ENCODE data around the gene CFAP47. TPM values are rescaled to one million over a fixed set of nuclear protein-coding genes. Genes with fewer than 3 reads are reported as not detected.
"Not testable (repeated sequence)": the region's sequence is repeated elsewhere in the genome, so short reads cannot be mapped to it uniquely, and the experiment has no call there.

The CFAP47 gene, protein sequence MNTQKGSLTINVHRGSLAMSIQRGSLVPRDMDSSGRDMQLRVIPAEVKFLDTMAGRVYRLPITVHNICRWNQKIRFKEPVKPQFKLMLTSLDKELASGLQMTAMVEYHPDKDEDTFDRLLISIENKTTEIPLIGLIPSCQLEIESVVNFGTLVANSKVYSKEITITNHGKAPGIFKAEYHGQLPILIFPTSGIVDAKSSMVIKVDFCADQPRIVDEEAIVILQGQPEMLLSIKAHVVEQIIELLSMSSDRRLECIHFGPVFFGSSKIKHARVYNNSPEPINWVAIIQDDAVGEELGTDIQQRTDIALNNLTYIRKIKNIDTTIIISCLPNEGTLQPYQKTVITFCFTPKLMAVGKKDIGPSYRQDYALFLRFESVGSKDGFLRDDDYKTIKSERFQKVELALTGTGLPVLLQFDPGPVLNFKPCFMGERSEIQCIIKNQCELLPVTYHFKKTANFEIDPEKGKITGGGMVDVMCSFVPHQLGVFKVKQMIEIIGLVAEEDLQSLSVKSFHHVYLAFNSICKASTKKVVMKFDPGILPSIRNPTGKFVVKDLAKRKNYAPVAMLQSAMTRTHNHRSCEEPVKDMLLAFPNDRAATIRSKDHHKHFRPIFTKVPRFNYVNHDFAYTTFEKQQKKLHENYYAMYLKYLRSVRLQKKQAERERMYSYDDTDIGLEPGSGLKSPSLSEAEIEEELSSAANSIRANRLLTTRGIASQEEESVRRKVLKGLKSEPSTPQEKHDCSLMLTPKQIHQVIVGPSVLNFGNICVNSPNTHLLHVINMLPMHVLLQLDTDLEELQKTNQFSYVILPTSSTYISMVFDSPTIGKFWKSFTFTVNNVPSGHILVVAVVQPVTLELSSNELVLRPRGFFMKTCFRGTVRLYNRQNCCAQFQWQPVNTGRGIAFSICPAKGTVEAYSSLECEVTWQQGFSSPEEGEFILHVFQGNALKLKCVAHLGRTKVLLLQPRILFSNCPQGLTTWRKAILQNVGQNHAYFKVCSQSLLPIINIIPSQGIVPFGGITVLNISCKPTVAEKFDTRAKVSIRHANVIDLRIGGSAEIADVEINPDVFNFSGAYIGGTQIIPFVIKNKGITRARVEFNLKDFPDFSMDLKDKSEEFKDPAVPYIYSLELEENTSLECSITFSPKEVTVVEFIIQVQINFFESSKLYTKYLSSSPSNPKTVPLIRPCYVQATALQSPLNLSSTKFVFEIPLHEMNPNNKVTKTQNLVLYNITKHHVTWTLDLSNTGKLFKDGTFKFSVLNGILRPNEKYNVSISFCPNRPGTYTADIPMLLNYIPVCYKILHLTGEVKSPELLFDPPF (N-terminal part only)
- under 0.01 TPM for total RNA-seq

DNA sequence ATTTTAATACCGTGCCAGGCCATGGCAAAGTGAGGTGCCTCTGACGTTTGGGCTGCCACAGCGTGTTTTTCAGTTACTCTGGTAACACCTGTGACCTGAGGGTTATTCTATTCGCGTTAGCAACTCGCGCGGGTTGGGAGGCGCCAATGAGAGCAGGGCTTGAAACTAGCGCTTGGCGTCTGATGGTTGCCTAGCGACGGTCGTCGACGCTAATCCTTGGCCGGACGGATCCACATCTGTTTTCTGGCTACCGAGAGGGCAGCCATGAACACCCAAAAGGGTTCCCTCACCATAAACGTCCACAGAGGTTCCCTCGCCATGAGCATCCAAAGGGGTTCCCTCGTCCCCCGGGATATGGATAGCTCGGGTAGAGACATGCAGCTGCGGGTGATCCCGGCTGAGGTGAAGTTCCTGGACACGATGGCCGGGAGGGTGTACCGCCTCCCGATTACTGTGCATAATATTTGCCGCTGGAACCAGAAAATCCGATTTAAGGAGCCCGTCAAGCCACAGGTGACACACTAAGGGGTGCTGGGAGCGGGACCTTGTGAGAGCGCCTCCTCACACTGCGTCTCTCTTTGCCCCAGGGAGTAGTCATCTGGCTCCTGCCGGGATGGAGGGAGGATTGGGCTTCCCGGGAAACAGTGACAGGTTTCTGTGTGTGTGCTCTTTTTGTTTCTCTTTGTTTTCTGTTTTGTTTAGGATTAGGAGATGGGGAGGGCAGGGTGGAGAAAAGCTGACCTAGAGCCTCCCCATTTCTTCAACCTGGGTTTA, at the start of gene CFAP47:
Gene CFAP47, plus strand, starts transcription at position 199 of the 774 bp plus-strand sequence. Its CDS starts 66 bp downstream, at position 265.
- no peak within 1 kb of the TSS for H3K9ac ChIP-seq (ENCODE audit: low read depth in 1 of 3, low read length in 3 of 3)
- H3K4me3 ChIP-seq (ENCODE audit: low read length in 3 of 3) = peak within 1 kb of the TSS in 1 of 3 donors; percentile 9
- no peaks in the 10 kb centered on the region for H3K27me3 ChIP-seq (ENCODE audit: control insufficient read depth in 3 of 3, insufficient read depth in 3 of 3, low read length in 3 of 3)
- no peak within 1 kb of the TSS for H3K27ac ChIP-seq (ENCODE audit: low read depth, low read length)
- no peaks in the 10 kb centered on the region for H3K36me3 ChIP-seq (ENCODE audit: control insufficient read depth in 3 of 3, insufficient read depth in 3 of 3, low read length in 3 of 3)
- H3K4me1 ChIP-seq (ENCODE audit: control insufficient read depth in 3 of 3, insufficient read depth in 3 of 3, low read length in 3 of 3) = no peaks in the 10 kb centered on the region
- no peaks in the 10 kb centered on the region for H3K9me3 ChIP-seq (ENCODE audit: control insufficient read depth in 3 of 3, low read length in 3 of 3)

DNA sequence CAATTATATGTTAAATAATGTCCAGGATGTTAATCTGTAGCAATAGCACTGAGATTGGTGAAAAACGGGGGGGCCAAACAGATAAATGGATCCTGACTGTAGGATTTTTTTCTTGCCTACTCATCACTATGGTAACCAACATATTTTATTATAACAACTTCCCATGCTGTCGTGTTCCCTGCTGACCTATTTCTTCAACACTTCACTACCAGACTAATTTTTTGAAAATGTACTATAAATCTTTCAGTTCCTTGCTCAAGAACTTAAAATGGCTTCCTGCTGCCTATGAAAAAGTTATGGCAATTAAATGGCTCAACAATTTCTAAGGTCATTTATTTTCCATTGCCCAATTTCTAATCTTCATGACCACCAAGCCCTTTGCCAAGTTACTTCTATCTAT, 38.9 kb upstream of the CFAP47 start:
- H3K4me3 ChIP-seq (ENCODE audit: low read length in 3 of 3) = no peak overlapping the region
- H3K27ac ChIP-seq (ENCODE audit: low read depth, low read length) = no peak overlapping the region
- no peaks in the 10 kb centered on the region for H3K27me3 ChIP-seq (ENCODE audit: control insufficient read depth in 3 of 3, insufficient read depth in 3 of 3, low read length in 3 of 3)
- no peaks in the 10 kb centered on the region for H3K9me3 ChIP-seq (ENCODE audit: control insufficient read depth in 3 of 3, low read length in 3 of 3)
- H3K4me1 ChIP-seq (ENCODE audit: control insufficient read depth in 3 of 3, insufficient read depth in 3 of 3, low read length in 3 of 3) = no peaks in the 10 kb centered on the region
- H3K9ac ChIP-seq (ENCODE audit: low read depth in 1 of 3, low read length in 3 of 3) = no peak overlapping the region
- H3K36me3 ChIP-seq (ENCODE audit: control insufficient read depth in 3 of 3, insufficient read depth in 3 of 3, low read length in 3 of 3) = no peaks in the 10 kb centered on the region

DNA sequence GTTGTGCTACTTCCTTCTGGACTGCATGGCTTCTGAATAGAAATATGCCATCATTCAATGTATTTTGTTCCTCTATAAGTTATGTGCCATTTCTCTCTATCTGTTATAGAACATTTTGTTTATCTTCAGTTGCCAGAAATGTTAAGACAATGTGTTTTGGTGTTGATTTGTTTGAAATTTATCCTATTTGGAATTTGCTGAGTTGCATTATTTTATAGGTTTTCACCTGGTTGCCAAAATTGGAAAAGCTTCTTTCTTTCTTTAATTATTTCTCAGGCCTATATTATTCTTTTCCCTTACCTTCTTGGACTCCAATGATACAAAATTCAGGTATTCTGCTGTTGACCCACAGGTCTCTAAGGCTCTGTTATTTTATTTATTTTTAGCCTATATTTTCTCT, 33.4 kb upstream of the CFAP47 start:
- no peaks in the 10 kb centered on the region for H3K9me3 ChIP-seq (ENCODE audit: control insufficient read depth in 3 of 3, low read length in 3 of 3)
- no peaks in the 10 kb centered on the region for H3K4me1 ChIP-seq (ENCODE audit: control insufficient read depth in 3 of 3, insufficient read depth in 3 of 3, low read length in 3 of 3)
- H3K9ac ChIP-seq (ENCODE audit: low read depth in 1 of 3, low read length in 3 of 3) = no peak overlapping the region
- H3K27me3 ChIP-seq (ENCODE audit: control insufficient read depth in 3 of 3, insufficient read depth in 3 of 3, low read length in 3 of 3) = no peaks in the 10 kb centered on the region
- H3K27ac ChIP-seq (ENCODE audit: low read depth, low read length) = no peak overlapping the region
- H3K36me3 ChIP-seq (ENCODE audit: control insufficient read depth in 3 of 3, insufficient read depth in 3 of 3, low read length in 3 of 3) = no peaks in the 10 kb centered on the region
- H3K4me3 ChIP-seq (ENCODE audit: low read length in 3 of 3) = no peak overlapping the region

DNA sequence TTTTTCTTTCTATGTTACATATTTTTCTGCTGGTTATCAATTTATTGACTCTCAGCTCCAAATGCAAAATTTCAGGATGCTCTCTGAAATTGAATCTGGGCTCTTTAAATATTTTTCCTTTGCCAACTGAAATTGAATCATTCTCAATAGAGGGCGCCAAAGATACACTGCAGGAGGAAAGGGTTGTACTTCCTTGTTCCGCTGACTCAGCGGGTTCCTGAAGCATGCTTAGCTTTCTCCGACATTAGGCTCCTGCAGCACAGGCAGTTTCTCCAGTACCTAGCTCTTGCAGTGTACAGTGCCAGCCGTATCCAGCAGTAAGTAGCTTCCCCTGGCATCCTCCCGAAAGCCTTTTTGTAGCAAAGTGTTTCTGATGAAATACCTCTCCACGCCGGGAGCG, 28.8 kb upstream of the CFAP47 start:
- no peaks in the 10 kb centered on the region for H3K9me3 ChIP-seq (ENCODE audit: control insufficient read depth in 3 of 3, low read length in 3 of 3)
- no peak overlapping the region for H3K27ac ChIP-seq (ENCODE audit: low read depth, low read length)
- no peak overlapping the region for H3K9ac ChIP-seq (ENCODE audit: low read depth in 1 of 3, low read length in 3 of 3)
- no peaks in the 10 kb centered on the region for H3K27me3 ChIP-seq (ENCODE audit: control insufficient read depth in 3 of 3, insufficient read depth in 3 of 3, low read length in 3 of 3)
- H3K4me3 ChIP-seq (ENCODE audit: low read length in 3 of 3) = no peak overlapping the region
- H3K36me3 ChIP-seq (ENCODE audit: control insufficient read depth in 3 of 3, insufficient read depth in 3 of 3, low read length in 3 of 3) = no peaks in the 10 kb centered on the region
- H3K4me1 ChIP-seq (ENCODE audit: control insufficient read depth in 3 of 3, insufficient read depth in 3 of 3, low read length in 3 of 3) = no peaks in the 10 kb centered on the region

DNA sequence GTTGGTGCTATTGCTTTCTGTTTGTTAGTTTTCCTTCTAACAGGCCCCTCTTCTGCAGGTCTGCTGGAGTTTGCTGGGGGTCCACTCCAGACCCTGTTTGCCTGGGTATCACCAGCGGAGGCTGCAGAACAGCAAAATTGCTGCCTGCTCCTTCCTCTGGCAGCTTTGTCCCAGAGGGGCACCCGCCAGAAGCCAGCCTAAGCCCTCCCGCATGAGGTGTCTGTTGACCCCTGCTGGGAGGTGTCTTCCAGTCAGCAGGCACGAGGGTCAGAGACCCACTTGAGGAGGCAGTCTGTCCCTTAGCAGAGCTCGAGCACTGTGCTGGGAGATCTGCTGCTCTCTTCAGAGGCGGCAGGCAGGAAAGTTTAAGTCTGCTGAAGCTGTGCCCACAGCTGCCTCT, 67.3 kb downstream of the CFAP47 start:
- not testable (repeated sequence) for H3K9ac ChIP-seq (ENCODE audit: low read depth in 1 of 3, low read length in 3 of 3); H3K27me3 ChIP-seq (ENCODE audit: control insufficient read depth in 3 of 3, insufficient read depth in 3 of 3, low read length in 3 of 3); H3K4me1 ChIP-seq (ENCODE audit: control insufficient read depth in 3 of 3, insufficient read depth in 3 of 3, low read length in 3 of 3); H3K4me3 ChIP-seq (ENCODE audit: low read length in 3 of 3); H3K27ac ChIP-seq (ENCODE audit: low read depth, low read length); H3K9me3 ChIP-seq (ENCODE audit: control insufficient read depth in 3 of 3, low read length in 3 of 3); H3K36me3 ChIP-seq (ENCODE audit: control insufficient read depth in 3 of 3, insufficient read depth in 3 of 3, low read length in 3 of 3)

DNA sequence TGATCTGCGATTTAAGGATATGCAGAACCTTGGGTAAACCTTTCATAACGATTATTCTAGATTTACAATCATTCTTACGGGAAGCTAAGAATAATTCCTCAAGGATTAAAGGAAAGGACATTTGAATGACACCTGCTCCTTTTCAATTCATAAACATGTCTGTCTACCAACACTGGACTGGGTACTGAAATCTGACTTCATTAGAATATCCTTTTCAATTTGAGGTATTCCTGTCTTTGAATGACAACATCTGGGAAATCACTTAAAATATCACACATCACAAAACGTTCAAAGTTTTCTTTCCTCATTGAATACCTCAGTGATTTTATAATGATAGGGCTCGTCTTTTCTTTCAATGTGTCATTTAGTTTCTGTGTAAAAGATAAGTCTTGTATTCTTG, 87.7 kb downstream of the CFAP47 start:
- no peaks in the 10 kb centered on the region for H3K27me3 ChIP-seq (ENCODE audit: control insufficient read depth in 3 of 3, insufficient read depth in 3 of 3, low read length in 3 of 3)
- H3K9ac ChIP-seq (ENCODE audit: low read depth in 1 of 3, low read length in 3 of 3) = no peak overlapping the region
- H3K9me3 ChIP-seq (ENCODE audit: control insufficient read depth in 3 of 3, low read length in 3 of 3) = no peaks in the 10 kb centered on the region
- no peak overlapping the region for H3K4me3 ChIP-seq (ENCODE audit: low read length in 3 of 3)
- no peaks in the 10 kb centered on the region for H3K4me1 ChIP-seq (ENCODE audit: control insufficient read depth in 3 of 3, insufficient read depth in 3 of 3, low read length in 3 of 3)
- no peaks in the 10 kb centered on the region for H3K36me3 ChIP-seq (ENCODE audit: control insufficient read depth in 3 of 3, insufficient read depth in 3 of 3, low read length in 3 of 3)
- H3K27ac ChIP-seq (ENCODE audit: low read depth, low read length) = no peak overlapping the region

DNA sequence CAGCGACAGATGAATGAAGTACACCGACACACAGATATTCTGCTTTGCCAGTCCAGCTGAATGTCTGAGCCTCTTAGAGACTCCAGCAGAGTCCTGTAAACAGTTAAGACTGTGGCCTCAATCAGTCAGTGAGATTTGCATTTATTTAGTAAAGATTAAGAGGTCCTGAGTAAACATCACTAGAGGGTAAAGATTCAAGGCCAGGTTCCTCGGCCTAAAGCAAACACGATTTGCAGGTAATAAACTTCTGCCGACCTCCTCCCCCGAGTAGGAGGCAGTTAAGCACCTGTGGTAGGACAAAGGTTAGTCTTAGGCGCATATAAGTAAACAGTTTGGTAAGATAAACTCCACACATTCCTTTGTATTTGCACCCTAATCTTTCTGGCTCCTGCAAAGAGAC, 99.6 kb downstream of the CFAP47 start:
- Histone ChIP-seq H3K36me3 (ENCODE audit: control insufficient read depth in 3 of 3, insufficient read depth in 3 of 3, low read length in 3 of 3) (no peaks in the 10 kb centered on the region), H3K27me3 (ENCODE audit: control insufficient read depth in 3 of 3, insufficient read depth in 3 of 3, low read length in 3 of 3) (no peaks in the 10 kb centered on the region), H3K27ac (ENCODE audit: low read depth, low read length) (no peak overlapping the region), H3K4me3 (ENCODE audit: low read length in 3 of 3) (no peak overlapping the region), H3K9me3 (ENCODE audit: control insufficient read depth in 3 of 3, low read length in 3 of 3) (no peaks in the 10 kb centered on the region), H3K9ac (ENCODE audit: low read depth in 1 of 3, low read length in 3 of 3) (no peak overlapping the region), H3K4me1 (ENCODE audit: control insufficient read depth in 3 of 3, insufficient read depth in 3 of 3, low read length in 3 of 3) (no peaks in the 10 kb centered on the region)

DNA sequence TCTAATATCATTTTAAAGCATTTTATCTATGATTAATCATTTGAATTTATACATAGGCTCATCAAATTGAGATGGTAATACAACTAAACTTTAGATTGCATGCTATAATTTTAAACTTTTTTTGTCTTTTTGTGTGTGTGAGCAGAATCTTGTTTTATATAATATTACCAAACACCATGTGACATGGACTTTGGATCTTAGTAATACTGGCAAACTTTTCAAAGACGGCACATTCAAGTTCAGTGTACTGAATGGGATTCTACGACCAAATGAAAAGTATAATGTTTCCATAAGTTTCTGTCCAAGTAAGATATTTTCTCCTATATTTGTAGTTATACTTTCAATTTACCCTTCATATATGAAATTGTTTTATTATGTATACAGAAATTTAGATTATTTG, 116.0 kb downstream of the CFAP47 start:
- Histone ChIP-seq H3K4me1 (ENCODE audit: control insufficient read depth in 3 of 3, insufficient read depth in 3 of 3, low read length in 3 of 3) (no peaks in the 10 kb centered on the region), H3K27ac (ENCODE audit: low read depth, low read length) (no peak overlapping the region), H3K4me3 (ENCODE audit: low read length in 3 of 3) (no peak overlapping the region), H3K9ac (ENCODE audit: low read depth in 1 of 3, low read length in 3 of 3) (no peak overlapping the region), H3K9me3 (ENCODE audit: control insufficient read depth in 3 of 3, low read length in 3 of 3) (no peaks in the 10 kb centered on the region), H3K27me3 (ENCODE audit: control insufficient read depth in 3 of 3, insufficient read depth in 3 of 3, low read length in 3 of 3) (no peaks in the 10 kb centered on the region), H3K36me3 (ENCODE audit: control insufficient read depth in 3 of 3, insufficient read depth in 3 of 3, low read length in 3 of 3) (no peaks in the 10 kb centered on the region)

DNA sequence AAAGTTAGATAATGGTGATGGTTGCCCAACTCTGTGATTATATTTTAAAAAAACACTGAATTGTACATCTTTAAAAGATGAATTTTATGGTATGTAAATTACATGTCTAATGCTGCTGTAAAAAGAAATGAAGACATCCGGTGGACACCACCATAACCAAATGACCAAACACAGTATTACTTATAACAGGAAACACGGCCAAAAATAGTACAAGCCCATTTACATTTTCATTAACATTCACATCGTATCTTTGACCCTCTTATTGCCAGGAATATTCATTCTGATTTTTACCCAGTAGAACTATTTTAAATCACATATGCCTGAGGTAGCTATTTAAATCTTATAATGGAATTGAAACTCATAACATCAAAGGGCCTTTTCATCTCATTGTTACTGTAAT, 143.2 kb downstream of the CFAP47 start:
- no peak overlapping the region for H3K9ac ChIP-seq (ENCODE audit: low read depth in 1 of 3, low read length in 3 of 3)
- H3K4me1 ChIP-seq (ENCODE audit: control insufficient read depth in 3 of 3, insufficient read depth in 3 of 3, low read length in 3 of 3) = no peaks in the 10 kb centered on the region
- H3K9me3 ChIP-seq (ENCODE audit: control insufficient read depth in 3 of 3, low read length in 3 of 3) = no peaks in the 10 kb centered on the region
- H3K27me3 ChIP-seq (ENCODE audit: control insufficient read depth in 3 of 3, insufficient read depth in 3 of 3, low read length in 3 of 3) = no peaks in the 10 kb centered on the region
- H3K27ac ChIP-seq (ENCODE audit: low read depth, low read length) = no peak overlapping the region
- no peak overlapping the region for H3K4me3 ChIP-seq (ENCODE audit: low read length in 3 of 3)
- no peaks in the 10 kb centered on the region for H3K36me3 ChIP-seq (ENCODE audit: control insufficient read depth in 3 of 3, insufficient read depth in 3 of 3, low read length in 3 of 3)
